ENCODE measurements around the gene TDRD10.

TDRD10 gene

GRCh38 chr1:154553056-154554030, 51.3 kb downstream of the TDRD10 start:
- no peak for DNase-seq (ENCODE audit: low spot score)

GRCh38 chr1:154556422-154556821, 54.4 kb downstream of the TDRD10 start:
- no peak for DNase-seq (ENCODE audit: low spot score)

- peak; percentile 4 for DNase-seq (ENCODE audit: low spot score)
Measured at GRCh38 chr1:154557248-154557938, 55.4 kb downstream of the TDRD10 start.

GRCh38 chr1:154557939-154558719, 56.1 kb downstream of the TDRD10 start, which contains the start of gene UBE2Q1:
Gene UBE2Q1 (minus strand): TSS chr1:154558662. CDS start chr1:154558553, 109 bp downstream.
- peak; percentile 8 for DNase-seq (ENCODE audit: low spot score)

GRCh38 chr1:154558720-154559465, 56.9 kb downstream of the TDRD10 start:
- DNase-seq (ENCODE audit: low spot score) = peak; percentile 93

GRCh38 chr1:154559466-154560044, 57.5 kb downstream of the TDRD10 start:
- DNase-seq (ENCODE audit: low spot score) = peak; percentile 94

- DNase-seq (ENCODE audit: low spot score) = no peak
Measured at GRCh38 chr1:154565876-154566275, 63.9 kb downstream of the TDRD10 start.

- DNase-seq (ENCODE audit: low spot score) = no peak
Measured at GRCh38 chr1:154567386-154568156, 65.6 kb downstream of the TDRD10 start, which contains the start of gene CHRNB2. Gene CHRNB2 (plus strand): TSS chr1:154567778. CDS start chr1:154568045, 267 bp downstream.

GRCh38 chr1:154568157-154568815, 66.3 kb downstream of the TDRD10 start:
- DNase-seq (ENCODE audit: low spot score) = no peak

GRCh38 chr1:154571244-154571963, 69.4 kb downstream of the TDRD10 start:
- no peak for DNase-seq (ENCODE audit: low spot score)

- DNase-seq (ENCODE audit: low spot score) = no peak
Measured at GRCh38 chr1:154571964-154572288, 69.9 kb downstream of the TDRD10 start.

GRCh38 chr1:154572468-154573167, 70.6 kb downstream of the TDRD10 start:
- no peak for DNase-seq (ENCODE audit: low spot score)

- no peak for DNase-seq (ENCODE audit: low spot score)
Measured at GRCh38 chr1:154573168-154573510, 71.1 kb downstream of the TDRD10 start.

- DNase-seq (ENCODE audit: low spot score) = no peak
Measured at GRCh38 chr1:154574716-154575115, 72.7 kb downstream of the TDRD10 start.

- DNase-seq (ENCODE audit: low spot score) = no peak
Measured at GRCh38 chr1:154575147-154575927, 73.3 kb downstream of the TDRD10 start.

GRCh38 chr1:154575951-154576566, 74.0 kb downstream of the TDRD10 start:
- DNase-seq (ENCODE audit: low spot score) = no peak

- DNase-seq (ENCODE audit: low spot score) = no peak
Measured at GRCh38 chr1:154577346-154578057, 75.5 kb downstream of the TDRD10 start.

All from kidney capillary endothelial cell (primary cell).